Skeletal muscle tissue (tissue), 4 donors: ENCODE results near the gene SNX12. TPM values are rescaled to one million over a fixed set of nuclear protein-coding genes. Genes with fewer than 3 reads are reported as not detected.

Experiments used
- H3K27ac ChIP-seq: one replicate; pipeline ENCODE4 v1.7.0; 2013; ENCODE audit warnings: mild to moderate bottlenecking, low read depth, low read length, inconsistent platforms
- H3K27me3 ChIP-seq, 3 donors: one replicate each; pipeline ENCODE4 v1.7.0; 2013; ENCODE audit warnings: low read length in 3 of 3; ENCODE audit not compliant: control insufficient read depth in 3 of 3, insufficient read depth in 3 of 3
- H3K36me3 ChIP-seq, 3 donors: one replicate each; pipeline ENCODE4 v1.7.0; 2013; ENCODE audit warnings: low read length in 3 of 3; ENCODE audit not compliant: control insufficient read depth in 3 of 3, insufficient read depth in 3 of 3
- H3K4me1 ChIP-seq, 3 donors: one replicate each; pipeline ENCODE4 v1.7.0; 2013; ENCODE audit warnings: low read length in 3 of 3, mild to moderate bottlenecking in 3 of 3; ENCODE audit not compliant: control insufficient read depth in 3 of 3, insufficient read depth in 3 of 3
- H3K4me3 ChIP-seq, 3 donors: one replicate each; pipeline ENCODE4 v1.7.0; 2013; ENCODE audit warnings: low read length in 3 of 3
- H3K9ac ChIP-seq, 3 donors: one replicate each; pipeline ENCODE4 v1.7.0; 2013; ENCODE audit warnings: low read length in 3 of 3, mild to moderate bottlenecking in 3 of 3, moderate library complexity in 2 of 3, low read depth in 1 of 3
- H3K9me3 ChIP-seq, 3 donors: one replicate each; pipeline ENCODE4 v1.7.0; 2013; ENCODE audit warnings: low read length in 3 of 3; ENCODE audit not compliant: control insufficient read depth in 3 of 3
- total RNA-seq: library from RNA; depleted of rRNA; stranded (reverse); fragments of >200 nt; gene quantifications from one replicate; pipeline ENCODE4 v1.2.3, GENCODE V29; 2014
- donor health status: Osteomylitis.

SNX12 gene
- total RNA-seq, 1 donor from 2014 or later = 37.6 TPM

- Histone ChIP-seq H3K27me3 (no peaks in the 10 kb centered on the region), H3K4me1 (peaks cover 0 to 3% (median 3%) of the 10 kb centered on the region in 3 donors), H3K4me3 (no peak overlapping the region), H3K9me3 (no peaks in the 10 kb centered on the region), H3K36me3 (peaks cover 0 to 2% (median 0%) of the 10 kb centered on the region in 3 donors), H3K27ac (no peak overlapping the region), H3K9ac (no peak overlapping the region)
Observed at GRCh38 chrX:71103110-71103983, 35.2 kb upstream of the SNX12 start.

GRCh38 chrX:71102292-71102691 lies 34.2 kb upstream of the SNX12 start:
- H3K9ac ChIP-seq = no peak overlapping the region
- H3K9me3 ChIP-seq = no peaks in the 10 kb centered on the region
- no peak overlapping the region for H3K27ac ChIP-seq
- no peaks in the 10 kb centered on the region for H3K27me3 ChIP-seq
- no peak overlapping the region for H3K4me3 ChIP-seq
- H3K36me3 ChIP-seq = peaks cover 0 to 2% (median 0%) of the 10 kb centered on the region in 3 donors
- H3K4me1 ChIP-seq = peaks cover 3 to 6% (median 6%) of the 10 kb centered on the region in 3 donors

GRCh38 chrX:71100581-71101505 lies 32.7 kb upstream of the SNX12 start:
- Histone ChIP-seq H3K27ac (no peak overlapping the region), H3K4me3 (no peak overlapping the region), H3K36me3 (peaks cover 0 to 2% (median 0%) of the 10 kb centered on the region in 3 donors), H3K9me3 (no peaks in the 10 kb centered on the region), H3K9ac (no peak overlapping the region), H3K27me3 (no peaks in the 10 kb centered on the region), H3K4me1 (peaks cover 3 to 12% (median 7%) of the 10 kb centered on the region in 3 donors)

GRCh38 chrX:71099736-71100135 lies 31.6 kb upstream of the SNX12 start:
- no peaks in the 10 kb centered on the region for H3K9me3 ChIP-seq

GRCh38 chrX:71098951-71099506 lies 30.9 kb upstream of the SNX12 start:
- peak overlapping the region in 1 of 3 donors; percentile 25 for H3K9ac ChIP-seq
- H3K4me3 ChIP-seq = no peak overlapping the region
- H3K36me3 ChIP-seq = peaks cover 0 to 2% (median 0%) of the 10 kb centered on the region in 3 donors
- peaks cover 9 to 12% (median 10%) of the 10 kb centered on the region in 3 donors for H3K4me1 ChIP-seq
- H3K9me3 ChIP-seq = no peaks in the 10 kb centered on the region
- no peak overlapping the region for H3K27ac ChIP-seq
- H3K27me3 ChIP-seq = no peaks in the 10 kb centered on the region

More at GRCh38 chrX:71099736-71100135, 31.6 kb upstream of the SNX12 start:
- Histone ChIP-seq H3K27ac (no peak overlapping the region), H3K27me3 (no peaks in the 10 kb centered on the region), H3K4me1 (peaks cover 9 to 12% (median 10%) of the 10 kb centered on the region in 3 donors), H3K4me3 (no peak overlapping the region), H3K36me3 (peaks cover 0 to 2% (median 0%) of the 10 kb centered on the region in 3 donors), H3K9ac (no peak overlapping the region)

GRCh38 chrX:71098302-71098701 lies 30.2 kb upstream of the SNX12 start:
- peaks cover 0 to 2% (median 0%) of the 10 kb centered on the region in 3 donors for H3K36me3 ChIP-seq
- no peaks in the 10 kb centered on the region for H3K27me3 ChIP-seq
- no peak overlapping the region for H3K4me3 ChIP-seq
- peaks cover 9 to 12% (median 10%) of the 10 kb centered on the region in 3 donors for H3K4me1 ChIP-seq
- H3K27ac ChIP-seq = no peak overlapping the region
- H3K9me3 ChIP-seq = no peaks in the 10 kb centered on the region
- no peak overlapping the region for H3K9ac ChIP-seq

- Histone ChIP-seq H3K36me3 (peaks cover 0 to 2% (median 0%) of the 10 kb centered on the region in 3 donors), H3K9me3 (no peaks in the 10 kb centered on the region), H3K27ac (no peak overlapping the region), H3K9ac (peak overlapping the region in 2 of 3 donors; percentile 64 to 76), H3K4me1 (peaks cover 9 to 12% (median 10%) of the 10 kb centered on the region in 3 donors), H3K4me3 (peak overlapping the region; percentile 51 to 87 (median 73)), H3K27me3 (no peaks in the 10 kb centered on the region)
Observed at GRCh38 chrX:71096760-71097032, 28.6 kb upstream of the SNX12 start.

GRCh38 chrX:71095981-71096759 lies 28.0 kb upstream of the SNX12 start:
- H3K36me3 ChIP-seq = no peaks in the 10 kb centered on the region
- H3K27me3 ChIP-seq = no peaks in the 10 kb centered on the region
- H3K4me1 ChIP-seq = peaks cover 9 to 12% (median 10%) of the 10 kb centered on the region in 3 donors
- peak overlapping the region; percentile 73 to 87 (median 76) for H3K4me3 ChIP-seq
- H3K9me3 ChIP-seq = no peaks in the 10 kb centered on the region
- peak overlapping the region; percentile 41 for H3K27ac ChIP-seq
- H3K9ac ChIP-seq = peak overlapping the region; percentile 64 to 77 (median 76)

GRCh38 chrX:71095555-71095980 lies 27.4 kb upstream of the SNX12 start, which contains the start of gene FOXO4:
Gene FOXO4, plus strand, starts transcription at chrX:71095851. Its CDS starts 678 bp downstream, at chrX:71096529.
- Histone ChIP-seq H3K4me3 (peak within 1 kb of the TSS; percentile 73 to 87 (median 77)), H3K27me3 (no peaks in the 10 kb centered on the region), H3K9me3 (no peaks in the 10 kb centered on the region), H3K36me3 (no peaks in the 10 kb centered on the region), H3K4me1 (peaks cover 9 to 12% (median 10%) of the 10 kb centered on the region in 3 donors), H3K27ac (peak within 1 kb of the TSS; percentile 41), H3K9ac (peak within 1 kb of the TSS; percentile 69 to 77 (median 76))
